HG03196 (cell line): ENCODE results near the gene DNAJC7.
"Not testable (repeated sequence)": the region's sequence is repeated elsewhere in the genome, so short reads cannot be mapped to it uniquely, and the experiment has no call there.

Experiments used
- ATAC-seq: cut with Tn5 transposase; IDR thresholded peaks from one replicate; pipeline ENCODE4 v1.9.1; 2021; ENCODE audit not compliant: unreplicated experiment

DNAJC7 gene

DNA sequence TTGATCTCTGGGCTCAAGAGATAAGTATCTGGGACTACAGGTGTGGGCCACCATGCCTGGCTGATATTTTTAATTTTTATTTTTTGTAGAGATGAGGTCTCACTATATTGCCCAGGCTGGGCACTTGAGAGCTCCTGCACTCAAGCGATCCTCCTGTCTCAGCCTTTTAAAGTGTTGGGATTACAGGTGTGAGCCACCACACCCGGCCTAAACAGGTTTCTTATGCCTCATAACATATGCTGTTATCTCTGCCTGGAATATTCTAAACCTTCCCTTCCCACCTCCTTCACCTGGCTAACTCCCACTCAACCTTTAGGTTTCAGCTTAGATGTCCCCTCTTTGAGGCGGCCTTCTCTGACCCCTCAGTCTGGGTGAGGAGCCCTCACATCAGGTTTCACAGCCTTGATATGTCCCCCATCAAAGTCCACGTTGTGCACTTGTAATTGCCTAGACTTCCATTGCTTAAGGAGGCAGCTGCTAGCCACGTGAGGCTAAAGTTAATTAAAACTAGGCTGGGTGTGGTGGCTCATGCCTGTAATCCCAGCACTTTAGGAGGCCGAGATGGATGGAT is 59.3 kb downstream of the DNAJC7 start:
- no peak for ATAC-seq

DNA sequence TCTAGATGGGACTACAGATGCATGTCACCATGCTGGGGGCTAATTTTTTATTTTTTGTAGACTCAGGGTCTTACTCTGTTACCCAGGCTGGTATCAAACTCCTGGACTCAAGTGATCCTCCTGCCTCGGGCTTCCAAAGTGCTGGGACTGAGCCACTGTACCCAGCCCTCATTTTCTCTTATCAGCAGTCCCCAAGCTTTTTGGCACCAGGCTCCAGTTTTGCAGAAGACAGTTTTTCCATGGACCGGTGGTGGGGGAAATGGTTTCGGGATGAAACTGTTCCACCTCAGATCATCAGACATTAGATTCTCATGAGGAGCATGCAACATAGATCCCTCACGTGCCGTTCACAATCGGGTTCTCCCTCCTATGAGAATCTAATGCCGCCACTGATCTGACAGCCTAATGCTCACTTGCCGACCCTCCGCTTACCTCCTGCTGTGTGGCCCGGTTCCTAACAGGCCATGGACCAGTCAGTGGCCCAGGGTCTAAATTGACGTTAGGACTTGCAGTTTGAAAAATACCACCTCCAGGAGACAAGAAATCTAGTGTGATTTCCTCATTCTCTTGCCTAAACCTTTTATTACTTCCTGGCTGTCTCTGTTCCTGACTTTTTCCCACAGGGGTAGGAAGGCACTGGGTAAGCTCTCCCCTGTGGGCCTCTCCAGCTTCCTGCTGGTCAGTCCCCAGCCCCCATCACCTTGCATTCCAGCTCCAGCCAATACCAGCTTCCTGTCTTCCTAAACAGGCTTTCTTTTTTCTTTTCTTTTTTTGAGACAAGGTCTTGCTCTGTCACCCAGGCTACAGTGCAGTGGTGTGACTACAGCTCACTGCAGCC is 60.0 kb downstream of the DNAJC7 start:
- no peak for ATAC-seq

DNA sequence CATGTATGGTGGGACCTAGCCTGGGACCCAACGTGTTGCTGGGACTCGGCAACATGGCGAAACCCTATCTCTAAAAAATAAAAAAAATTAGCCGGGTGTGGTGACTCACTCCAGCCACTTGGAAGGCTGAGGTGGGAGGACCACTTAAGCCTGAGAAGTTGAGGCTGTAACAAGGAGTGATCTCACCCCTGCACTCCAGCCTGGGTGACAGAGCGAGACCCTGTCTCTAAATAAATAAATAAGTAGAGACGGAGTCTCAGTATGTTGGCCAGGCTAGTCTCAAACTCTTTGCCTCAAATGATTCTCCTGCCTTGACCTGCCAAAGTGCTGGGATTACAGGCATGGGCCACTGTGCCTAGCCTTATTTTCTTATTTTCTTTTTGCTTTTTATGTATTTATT is 60.7 kb downstream of the DNAJC7 start:
- no peak for ATAC-seq

DNA sequence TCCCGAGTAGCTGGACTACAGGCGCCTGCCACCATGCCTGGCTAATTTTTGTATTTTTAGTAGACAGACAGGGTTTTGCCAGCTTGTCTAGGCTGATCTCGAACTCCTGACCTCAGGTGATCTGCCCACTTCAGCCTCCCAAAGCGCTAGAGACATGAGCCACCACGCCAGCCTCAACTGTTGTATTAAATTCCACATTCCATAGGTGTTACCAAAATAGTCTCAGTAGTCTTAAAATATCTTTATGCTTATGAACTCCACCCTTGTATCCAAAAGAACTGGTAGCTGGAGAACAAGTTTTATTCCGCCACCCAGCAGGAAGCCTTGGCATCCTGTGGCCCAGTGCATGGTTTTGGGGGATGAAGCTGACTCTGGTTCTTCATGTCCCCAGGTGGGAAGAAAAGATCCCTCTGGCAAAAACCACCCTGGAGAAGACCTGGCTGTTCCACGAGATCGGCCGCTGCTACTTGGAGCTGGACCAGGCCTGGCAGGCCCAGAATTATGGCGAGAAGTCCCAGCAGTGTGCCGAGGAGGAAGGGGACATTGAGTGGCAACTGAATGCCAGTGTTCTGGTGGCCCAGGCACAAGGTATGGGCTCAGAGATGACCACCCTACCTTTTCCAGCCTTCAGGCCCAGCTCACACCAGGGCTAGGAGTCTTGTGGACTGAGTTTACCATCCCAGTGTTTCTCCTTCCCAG is 68.3 kb downstream of the DNAJC7 start:
- ATAC-seq = no peak

DNA sequence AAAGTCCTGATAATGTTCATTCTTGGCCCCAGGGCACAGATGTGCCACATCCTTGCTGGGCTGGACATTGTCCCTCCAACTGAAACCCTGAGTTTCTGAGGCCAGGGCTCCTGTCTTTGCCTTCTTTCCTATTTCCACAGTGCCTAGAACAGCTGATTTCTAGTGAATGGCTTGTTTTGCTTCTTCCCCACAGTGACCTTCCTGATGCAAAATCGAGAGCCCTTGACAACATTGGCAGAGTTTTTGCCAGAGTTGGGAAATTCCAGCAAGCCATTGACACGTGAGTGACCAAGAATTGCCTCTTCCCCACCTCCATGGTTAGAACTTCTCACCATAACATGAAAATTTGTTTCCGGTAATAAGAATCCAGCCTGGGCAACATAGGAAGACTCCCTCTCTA is 72.3 kb downstream of the DNAJC7 start:
- ATAC-seq = no peak

DNA sequence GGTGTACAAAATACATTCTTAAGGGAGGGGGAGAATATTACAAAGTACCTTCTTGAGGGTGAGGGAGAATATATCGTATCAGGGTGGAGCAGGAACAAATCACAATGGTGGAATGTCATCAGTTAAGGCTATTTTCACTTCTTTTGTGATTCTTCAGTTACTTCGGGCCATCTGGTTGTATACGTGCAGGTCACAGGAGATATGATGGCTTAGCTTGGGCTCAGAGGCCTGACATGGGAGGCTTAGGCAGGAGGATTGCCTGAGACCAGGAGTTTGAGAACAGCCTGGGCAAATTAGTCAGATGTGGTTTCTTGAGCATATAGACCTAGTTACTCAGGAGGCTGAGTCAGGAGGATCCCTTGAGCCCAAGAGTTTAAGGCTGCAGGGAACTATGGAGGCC is 73.7 kb downstream of the DNAJC7 start:
- no peak for ATAC-seq

DNA sequence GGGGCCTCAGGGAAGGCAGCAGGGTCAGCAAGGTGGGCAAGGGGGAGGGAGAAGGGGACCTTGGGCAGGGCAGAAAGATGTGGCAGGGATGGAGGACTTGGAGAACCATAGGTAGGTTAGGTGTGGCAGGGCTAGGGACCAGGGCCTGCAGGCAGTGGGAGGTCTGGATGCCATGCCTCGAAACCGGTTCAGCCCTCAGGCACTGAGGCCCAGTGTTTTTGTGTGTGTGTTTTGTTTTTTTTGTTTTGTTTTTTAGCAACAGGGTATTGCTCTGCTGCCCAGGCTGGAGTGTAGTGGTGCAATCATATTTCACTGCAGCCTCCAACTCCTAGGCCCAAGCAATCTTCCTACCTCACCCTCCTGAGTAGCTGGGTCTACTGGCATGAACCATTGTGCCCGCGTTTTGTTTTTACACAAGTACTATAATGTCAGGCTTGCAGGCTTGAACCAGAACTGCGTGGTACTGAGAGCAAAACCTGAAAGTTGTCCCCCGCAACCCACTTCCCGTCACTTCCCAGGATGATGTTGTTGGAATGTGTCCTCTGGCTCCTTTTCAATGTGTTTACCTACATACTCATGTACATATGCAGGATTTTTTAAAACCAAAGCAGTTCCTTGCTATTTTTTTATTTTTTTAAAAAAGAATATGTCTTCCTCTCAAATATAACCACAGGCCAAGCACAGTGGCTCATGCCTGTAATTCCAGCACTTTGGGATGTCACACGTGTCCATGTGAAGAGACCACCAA is 74.4 kb downstream of the DNAJC7 start:
- ATAC-seq = no peak

DNA sequence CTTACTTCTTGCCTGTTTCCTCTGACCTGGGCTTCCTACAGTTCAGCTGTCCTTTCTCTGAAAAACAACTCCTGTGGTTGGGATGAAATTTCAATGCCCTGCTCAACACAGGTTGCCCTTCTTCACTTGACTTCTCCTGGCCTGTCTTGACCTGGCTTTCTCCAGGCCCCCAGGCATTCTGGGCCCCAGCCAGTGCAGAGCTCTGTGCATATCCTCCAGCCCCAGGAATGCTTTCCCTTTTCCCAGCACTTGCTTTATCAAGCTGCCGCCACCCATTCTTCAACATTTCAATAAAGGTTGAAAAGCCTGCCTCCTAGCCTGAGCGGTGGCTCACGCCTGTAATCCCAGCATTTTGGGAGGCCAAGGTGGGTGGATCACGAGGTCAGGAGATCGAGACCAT is 76.1 kb downstream of the DNAJC7 start:
- no peak for ATAC-seq

DNA sequence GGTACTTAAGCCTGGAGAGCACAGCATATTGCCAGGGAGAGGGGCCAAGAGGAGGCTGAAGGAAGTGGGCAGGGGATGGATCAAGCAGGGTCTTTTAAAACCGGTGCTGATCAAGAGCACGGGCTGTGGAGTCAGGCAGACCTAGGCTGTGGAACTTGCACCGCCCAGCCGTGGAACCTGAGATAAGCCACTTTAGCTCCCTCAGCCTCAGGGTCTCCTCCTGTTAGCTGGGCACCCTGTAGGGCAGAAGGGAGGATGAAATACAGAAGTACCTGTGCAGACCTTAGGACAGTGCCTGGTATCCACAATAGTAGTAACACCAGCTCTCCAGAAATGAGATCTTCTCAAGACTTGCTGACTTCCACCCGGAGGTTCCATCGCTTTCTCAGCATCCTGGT is 77.5 kb downstream of the DNAJC7 start:
- no peak for ATAC-seq

DNA sequence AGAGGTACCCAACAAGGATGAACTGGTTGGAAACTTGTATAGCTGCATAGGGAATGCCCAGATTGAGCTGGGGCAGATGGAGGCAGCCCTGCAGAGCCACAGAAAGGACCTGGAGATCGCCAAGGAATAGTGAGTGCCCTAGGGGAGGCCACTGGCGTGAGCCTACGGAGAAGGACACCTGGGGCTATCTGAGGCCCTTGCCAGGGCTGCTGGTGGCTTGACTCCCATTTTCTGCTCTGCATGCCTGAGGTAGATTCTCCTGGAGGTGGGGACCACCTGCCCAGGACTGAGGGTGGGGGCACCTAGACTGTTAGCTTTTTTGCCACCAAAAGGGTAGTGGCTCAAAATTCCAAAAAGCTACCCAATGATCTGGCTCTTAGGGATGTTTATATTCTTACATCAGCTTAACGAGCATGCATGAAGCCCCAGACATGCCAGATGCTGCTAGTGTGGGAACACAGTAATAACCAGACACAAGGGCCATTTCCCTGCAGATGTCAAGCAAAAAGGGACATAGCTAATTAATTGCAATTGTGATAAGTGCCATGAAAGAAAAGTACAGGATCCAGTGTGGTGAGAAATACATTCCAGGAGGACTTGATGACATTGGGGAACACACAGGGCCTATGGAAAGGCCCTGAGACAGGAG is 78.1 kb downstream of the DNAJC7 start:
- no peak for ATAC-seq

DNA sequence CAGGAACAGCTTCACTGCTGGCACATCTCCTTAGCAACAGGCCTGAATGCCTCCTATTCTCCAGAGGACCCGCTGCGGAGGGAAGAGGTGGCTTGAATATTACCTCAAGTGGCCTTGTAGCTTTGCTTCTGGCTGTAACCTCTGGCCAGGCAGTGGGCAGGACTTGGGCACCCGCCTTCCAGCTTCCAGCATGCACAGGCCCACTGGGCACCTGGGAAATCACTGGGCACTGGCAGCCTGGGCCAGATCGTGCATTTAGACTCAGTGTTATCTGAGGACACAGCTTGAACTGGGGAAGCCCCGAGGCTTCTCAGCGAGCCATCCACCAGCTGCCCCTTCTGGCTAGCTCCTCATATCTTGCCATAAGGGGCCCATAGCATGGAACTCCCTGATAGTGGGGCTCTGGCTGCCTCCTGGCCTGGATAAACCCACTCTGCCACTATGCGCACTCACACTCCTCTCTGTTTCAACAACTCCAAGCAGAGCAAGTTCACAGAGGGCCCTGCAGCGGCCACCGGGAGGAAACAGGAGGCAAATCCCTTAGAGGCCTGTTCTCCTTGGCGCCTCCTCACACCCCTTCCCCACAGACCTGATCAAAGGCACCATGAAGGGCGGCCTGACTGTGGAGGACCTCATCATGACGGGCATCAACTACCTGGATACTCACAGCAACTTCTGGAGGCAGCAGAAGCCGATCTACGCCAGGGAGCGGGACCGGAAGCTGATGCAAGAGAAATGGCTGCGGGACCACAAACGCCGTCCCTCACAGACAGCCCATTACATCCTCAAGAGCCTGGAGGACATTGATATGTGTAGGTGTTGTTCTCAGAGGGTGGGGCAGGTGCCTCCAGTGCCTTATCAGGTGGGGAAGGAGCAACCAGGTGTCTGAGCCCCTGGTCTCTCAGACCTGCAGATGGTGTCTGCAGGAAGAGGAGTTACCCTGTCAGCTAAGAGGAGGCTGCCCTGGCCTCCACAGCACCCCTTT is 79.0 kb downstream of the DNAJC7 start:
- no peak for ATAC-seq

DNA sequence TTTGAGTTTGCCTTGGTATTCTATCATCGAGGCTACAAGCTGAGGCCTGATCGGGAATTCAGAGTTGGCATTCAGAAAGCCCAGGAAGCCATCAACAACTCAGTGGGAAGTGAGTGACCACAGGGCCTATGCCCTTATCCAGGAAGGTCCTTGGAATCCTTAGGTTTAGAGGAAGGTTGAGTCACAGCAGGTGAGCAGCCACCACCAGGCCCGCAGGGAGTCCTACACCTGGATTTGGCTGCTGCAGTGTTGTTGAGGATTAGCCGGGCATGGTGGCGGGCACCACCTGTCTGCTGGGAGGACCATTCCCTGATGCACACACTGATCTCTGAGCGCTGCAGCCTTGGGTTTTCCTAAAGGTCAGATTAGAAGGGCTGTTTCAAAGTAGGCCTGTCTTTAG is 81.6 kb downstream of the DNAJC7 start:
- ATAC-seq = no peak

DNA sequence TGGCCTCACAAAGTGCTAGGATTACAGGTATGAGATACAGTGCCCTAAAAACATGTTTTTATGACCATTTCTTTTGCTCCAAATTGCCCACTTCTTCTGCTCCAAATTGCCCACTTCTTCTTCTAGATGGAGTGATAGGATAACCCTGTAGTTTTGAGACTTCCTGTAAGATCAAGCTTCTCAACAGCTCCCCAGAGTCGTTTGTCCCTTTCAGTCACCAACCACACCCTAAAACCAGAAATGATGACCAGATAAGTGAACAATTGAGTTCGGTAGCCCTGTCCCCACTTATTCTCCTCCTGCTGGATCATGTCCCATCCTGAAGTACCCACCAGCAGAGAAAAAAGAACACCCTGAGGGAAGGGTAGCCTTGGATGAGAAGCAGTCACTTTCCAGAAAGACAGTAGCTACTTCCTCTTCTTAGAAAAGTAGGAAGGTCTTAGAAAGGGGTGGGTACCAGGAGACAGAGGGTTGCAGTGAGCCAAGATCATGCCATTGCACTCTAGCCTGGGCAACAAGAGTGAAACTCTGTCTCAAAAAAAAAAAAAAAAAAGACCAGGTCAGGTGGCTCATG is 84.3 kb downstream of the DNAJC7 start:
- no peak for ATAC-seq

DNA sequence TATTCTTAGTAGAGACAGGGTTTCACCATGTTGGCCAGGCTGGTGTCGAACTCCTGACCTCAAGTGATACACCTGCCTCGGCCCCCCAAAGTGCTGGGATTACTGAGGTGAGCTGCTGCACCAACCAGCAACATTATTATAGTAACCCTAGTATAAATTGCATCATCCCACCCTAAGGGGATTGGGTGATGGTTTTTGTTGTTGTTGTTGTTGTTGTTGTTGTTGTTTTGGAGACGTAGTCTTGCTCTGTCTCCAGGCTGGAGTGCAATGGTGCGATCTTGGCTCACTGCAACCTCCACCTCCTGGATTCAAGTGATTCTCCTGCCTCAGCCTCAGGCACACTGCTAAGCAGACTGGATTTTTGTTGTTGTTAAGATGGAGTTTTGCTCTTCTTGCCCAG is 85.5 kb downstream of the DNAJC7 start:
- ATAC-seq = not testable (repeated sequence)

DNA sequence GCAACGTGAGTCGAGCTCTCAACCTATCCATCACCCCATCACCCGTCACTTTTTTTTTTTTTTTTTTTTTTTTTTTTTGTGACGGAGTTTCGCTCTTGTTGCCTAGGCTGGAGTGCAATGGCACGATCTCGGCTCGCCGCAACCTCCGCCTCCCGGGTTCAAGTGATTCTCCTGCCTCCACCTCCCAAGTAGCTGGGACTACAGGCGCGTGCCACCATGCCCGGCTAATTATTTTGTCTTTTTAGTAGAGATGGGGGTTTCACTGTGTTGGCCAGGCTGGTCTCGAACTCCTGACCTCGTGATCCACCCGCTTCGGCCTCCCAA is 86.4 kb downstream of the DNAJC7 start:
- ATAC-seq = not testable (repeated sequence)

DNA sequence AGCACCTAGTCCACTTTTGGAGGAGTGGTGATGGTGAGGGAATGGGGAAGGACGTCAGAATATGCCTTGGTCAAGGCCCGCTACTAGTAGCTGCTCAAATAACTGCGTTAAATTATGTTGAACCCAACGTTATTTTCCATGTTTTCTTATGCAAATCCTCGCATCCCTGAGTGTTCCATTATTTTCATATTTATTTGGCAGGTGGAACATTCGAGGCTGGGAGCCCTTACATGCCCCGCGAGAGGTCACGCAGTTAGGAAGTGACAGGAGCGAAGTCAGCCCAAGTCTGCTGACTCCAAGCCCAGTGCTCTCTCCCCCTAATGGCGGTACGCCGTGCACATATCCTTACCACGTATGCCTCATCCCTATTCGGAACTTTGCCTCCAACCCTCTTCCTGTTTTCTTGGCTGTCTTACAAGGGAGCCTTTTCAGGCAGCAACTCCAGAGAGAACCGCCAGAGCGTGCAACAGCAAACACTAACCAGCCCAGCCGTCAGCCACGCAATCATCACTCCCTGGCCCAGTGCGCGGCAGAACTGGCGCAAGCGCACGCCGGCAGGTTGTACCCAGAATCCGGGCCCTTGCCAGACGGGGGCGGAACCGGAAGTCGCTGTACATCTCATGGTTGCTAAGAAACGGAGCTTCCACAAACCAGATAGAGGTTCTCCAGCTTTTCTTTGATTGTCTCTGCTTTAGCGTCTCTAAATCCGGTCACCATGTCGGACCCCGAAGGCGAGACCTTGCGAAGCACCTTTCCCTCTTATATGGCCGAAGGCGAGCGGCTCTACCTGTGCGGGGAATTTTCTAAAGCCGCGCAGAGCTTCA is 87.0 kb downstream of the DNAJC7 start, which contains the start of gene ODAD4:
Gene ODAD4 (plus strand): TSS at position 609 of the 824 bp plus-strand sequence. CDS start 107 bp downstream, at position 716.
- peak; percentile 76 for ATAC-seq

DNA sequence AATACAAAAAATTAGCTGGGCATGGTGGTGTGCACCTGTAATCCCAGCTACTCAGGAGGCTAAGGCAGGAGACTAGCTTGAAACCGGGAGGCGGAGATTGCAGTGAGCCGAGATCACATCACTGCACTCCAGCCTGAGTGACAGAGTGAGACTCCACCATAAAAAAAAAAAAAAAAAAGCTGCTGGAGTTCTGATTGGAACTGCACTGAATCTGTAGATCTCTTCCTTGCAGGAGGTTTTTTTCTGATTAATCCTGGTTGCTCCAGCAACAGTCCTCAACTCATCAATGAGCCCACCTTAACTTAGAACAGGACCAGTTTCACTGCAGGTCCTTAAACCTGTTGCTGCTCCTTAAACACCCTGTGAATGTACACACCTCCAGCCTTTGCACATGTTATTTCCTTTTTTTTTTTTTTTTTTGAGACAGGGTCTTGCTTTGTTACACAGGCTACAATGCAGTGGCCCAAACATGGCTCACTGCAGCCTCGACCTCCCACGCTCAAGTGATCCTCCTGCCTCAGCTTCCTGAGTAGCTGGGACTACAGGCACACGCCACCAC is 88.5 kb downstream of the DNAJC7 start:
- ATAC-seq = no peak
